Endothelial cell of umbilical vein (primary cell): Measurements from ENCODE around the gene CD164L2. TPM values are rescaled to one million over a fixed set of nuclear protein-coding genes. Genes with fewer than 3 reads are reported as not detected.

Experiments used
- BruUV-seq: library from RNA; stranded (reverse); fragments of 400-500 nt; replicated peaks from 2 replicates; lab custom pipeline; 2021; lab: Mats Ljungman, UMichigan
- CTCF ChIA-PET: fragments of 300-600, 350-600 bp; sonication (Branson Sonifier 250); formaldehyde crosslinking; loops from one replicate; lab custom pipeline; 2021; ENCODE audit warnings: antibody characterized with exemption, inconsistent platforms; lab: Charles Lee
- POLR2A ChIA-PET: fragments of 300-600, 350-600 bp; sonication (Branson Sonifier 250); formaldehyde crosslinking; loops from one replicate; lab custom pipeline; 2021; ENCODE audit warnings: antibody characterized with exemption, inconsistent platforms; lab: Charles Lee
- DNase-seq: peaks from one replicate; pipeline ENCODE4 v3.0.0-alpha.2; 2011; ENCODE audit warnings: low read depth, low spot score
- FAIRE-seq: peaks from 2 replicates; lab custom pipeline; 2011; peaks lifted over from hg19 to GRCh38; lab: Jason Lieb, UNC
- H2AFZ ChIP-seq: 2 replicates; pipeline ENCODE4 v1.6.0; 2012; ENCODE audit warnings: low read depth, low read length, control low read depth, inconsistent platforms
- H3K27ac ChIP-seq: 2 replicates; pipeline ENCODE4 v1.5.1; 2011; ENCODE audit warnings: low read depth, mild to moderate bottlenecking, control low read depth, low read length, moderate library complexity; ENCODE audit not compliant: insufficient read depth
- H3K27me3 ChIP-seq, 2 experiments: 2 replicates each; pipeline versions ENCODE4 v1.6.0 to v1.6.1; 2011; ENCODE audit warnings: low read length in 2 of 2, mixed read lengths in 1 of 2; ENCODE audit not compliant: control insufficient read depth in 2 of 2, insufficient read depth in 2 of 2
- H3K36me3 ChIP-seq, 2 experiments: 2 replicates in 1 of 2; 3 replicates in 1 of 2; pipeline ENCODE4 v1.5.1; 2011; ENCODE audit warnings: low read length in 2 of 2, mild to moderate bottlenecking in 1 of 2, moderate library complexity in 1 of 2; ENCODE audit not compliant: control insufficient read depth in 2 of 2, insufficient read depth in 2 of 2; ENCODE audit errors: extremely low read depth in 1 of 2
- H3K4me1 ChIP-seq: 3 replicates; pipeline ENCODE4 v1.5.1; 2011; ENCODE audit warnings: mild to moderate bottlenecking, low read length; ENCODE audit not compliant: control insufficient read depth, insufficient read depth; ENCODE audit errors: extremely low read depth
- H3K4me2 ChIP-seq: 2 replicates; pipeline ENCODE4 v1.6.1; 2011; ENCODE audit warnings: low read length, control low read depth, mixed read lengths; ENCODE audit not compliant: insufficient read depth
- H3K4me3 ChIP-seq, 3 experiments: fragments of 200-600 bp in 1 of 3; sonication (generic), shearing (Covaris generic) in 1 of 3; replicated peaks in 1 of 3; 2 replicates each; pipeline ENCODE4 v1.5.1; 2011 to 2016; ENCODE audit warnings: control low read depth in 3 of 3, low read length in 3 of 3, mild to moderate bottlenecking in 2 of 3, inconsistent platforms in 1 of 3, low read depth in 1 of 3, moderate library complexity in 1 of 3; ENCODE audit not compliant: insufficient read depth in 1 of 3
- H3K79me2 ChIP-seq: 2 replicates; pipeline ENCODE4 v1.6.0; 2012; ENCODE audit warnings: low read length, inconsistent platforms; ENCODE audit not compliant: control insufficient read depth, insufficient read depth
- H3K9ac ChIP-seq: replicated peaks from 2 replicates; pipeline ENCODE3; 2011; ENCODE audit warnings: low read length, control low read depth; ENCODE audit not compliant: insufficient read depth; ENCODE audit errors: extremely low read depth
- H3K9me1 ChIP-seq: replicated peaks from 3 replicates; pipeline ENCODE4 v1.6.0; 2011; ENCODE audit warnings: mild to moderate bottlenecking, low read length; ENCODE audit not compliant: control insufficient read depth, insufficient read depth; ENCODE audit errors: extremely low read depth
- H3K9me3 ChIP-seq: replicated peaks from 2 replicates; pipeline ENCODE4 v1.5.1; 2012; ENCODE audit warnings: low read length, inconsistent platforms; ENCODE audit not compliant: control insufficient read depth, insufficient read depth
- H4K20me1 ChIP-seq: replicated peaks from 2 replicates; pipeline ENCODE3; 2011; ENCODE audit warnings: mild to moderate bottlenecking, low read length; ENCODE audit not compliant: control insufficient read depth, insufficient read depth; ENCODE audit errors: extremely low read depth
- EZH2 ChIP-seq: IDR thresholded peaks from 2 replicates; pipeline ENCODE4 v1.6.1; 2012; ENCODE audit warnings: borderline replicate concordance, low read depth, mild to moderate bottlenecking, moderate library complexity, low read length, inconsistent platforms; ENCODE audit not compliant: severe bottlenecking
- FOS ChIP-seq: IDR thresholded peaks from 2 replicates; pipeline ENCODE4 v1.6.1; 2011; ENCODE audit warnings: mild to moderate bottlenecking, low read length, moderate library complexity, borderline replicate concordance; ENCODE audit not compliant: insufficient read depth
- GATA2 ChIP-seq: IDR thresholded peaks from 2 replicates; pipeline ENCODE4 v1.7.0; 2011; ENCODE audit warnings: low read depth, mild to moderate bottlenecking, moderate library complexity, mixed read lengths, low read length; ENCODE audit not compliant: insufficient read length, insufficient read depth
- JUN ChIP-seq: IDR thresholded peaks from 2 replicates; pipeline ENCODE4 v1.6.1; 2011; ENCODE audit warnings: borderline replicate concordance, low read depth; ENCODE audit not compliant: insufficient read length, insufficient read depth
- MYC ChIP-seq: IDR thresholded peaks from one replicate; pipeline ENCODE4 v1.6.1; 2011; ENCODE audit warnings: mild to moderate bottlenecking, low read depth, low read length
- POLR2A ChIP-seq: IDR thresholded peaks from 2 replicates; pipeline ENCODE4 v1.6.1; 2012; ENCODE audit warnings: low read depth, mild to moderate bottlenecking, control low read depth, low read length
- POLR2AphosphoS5 ChIP-seq: IDR thresholded peaks from 2 replicates; pipeline ENCODE4 v1.6.1; 2012; ENCODE audit warnings: low read depth, mild to moderate bottlenecking, control low read depth, low read length, moderate library complexity; ENCODE audit not compliant: insufficient read depth
- dilution Hi-C: fragments of 300-500 bp; cut with MboI; formaldehyde crosslinking; loops from one replicate; pipeline ENCODE4 v1.15.0; 2019; ENCODE audit warnings: low sequenced_read_pairs; ENCODE audit not compliant: extremely low pct_ligation_motif_present
- intact Hi-C: fragments of 100-400 bp; cut with micrococcal nuclease; formaldehyde crosslinking; loops from one replicate; pipeline ENCODE4 v1.10.0; 2022
- polyA plus RNA-seq, 4 experiments: library from polyadenylated mRNA; depleted of rRNA in 3 of 4; stranded (reverse) in 3 of 4; unstranded in 1 of 4; fragments of >200 nt; gene quantifications; 2 replicates each; pipeline versions ENCODE4 v1.2.1 to v1.2.3, GENCODE V29; 2011 to 2012; ENCODE audit warnings: missing spikeins in 1 of 4
- total RNA-seq: library from RNA; stranded (reverse); gene quantifications from 2 replicates; pipeline ENCODE4 v1.2.3, GENCODE V29; 2021
- TF ChIP-seq, protein P1 (sequence below): IDR thresholded peaks from 2 replicates; pipeline ENCODE4 v1.6.1; 2011; ENCODE audit not compliant: insufficient read depth, insufficient read length
- TF ChIP-seq, protein P2 (sequence below), 2 donors: IDR thresholded peaks; 1 replicate in 1 of 2; 2 replicates in 1 of 2; pipeline ENCODE4 v1.5.1; 2011; ENCODE audit warnings: low read length in 2 of 2, mild to moderate bottlenecking in 2 of 2, moderate library complexity in 2 of 2, control low read depth in 1 of 2, inconsistent platforms in 1 of 2, low read depth in 1 of 2; ENCODE audit not compliant: insufficient read depth in 1 of 2; ENCODE audit errors: extremely low read depth in 1 of 2

The CD164L2 gene
- total and polyA plus RNA-seq, 2 donors (not counting 3 experiments of a cell fraction or from before 2014, with no cell fraction given): not detected

DNA sequence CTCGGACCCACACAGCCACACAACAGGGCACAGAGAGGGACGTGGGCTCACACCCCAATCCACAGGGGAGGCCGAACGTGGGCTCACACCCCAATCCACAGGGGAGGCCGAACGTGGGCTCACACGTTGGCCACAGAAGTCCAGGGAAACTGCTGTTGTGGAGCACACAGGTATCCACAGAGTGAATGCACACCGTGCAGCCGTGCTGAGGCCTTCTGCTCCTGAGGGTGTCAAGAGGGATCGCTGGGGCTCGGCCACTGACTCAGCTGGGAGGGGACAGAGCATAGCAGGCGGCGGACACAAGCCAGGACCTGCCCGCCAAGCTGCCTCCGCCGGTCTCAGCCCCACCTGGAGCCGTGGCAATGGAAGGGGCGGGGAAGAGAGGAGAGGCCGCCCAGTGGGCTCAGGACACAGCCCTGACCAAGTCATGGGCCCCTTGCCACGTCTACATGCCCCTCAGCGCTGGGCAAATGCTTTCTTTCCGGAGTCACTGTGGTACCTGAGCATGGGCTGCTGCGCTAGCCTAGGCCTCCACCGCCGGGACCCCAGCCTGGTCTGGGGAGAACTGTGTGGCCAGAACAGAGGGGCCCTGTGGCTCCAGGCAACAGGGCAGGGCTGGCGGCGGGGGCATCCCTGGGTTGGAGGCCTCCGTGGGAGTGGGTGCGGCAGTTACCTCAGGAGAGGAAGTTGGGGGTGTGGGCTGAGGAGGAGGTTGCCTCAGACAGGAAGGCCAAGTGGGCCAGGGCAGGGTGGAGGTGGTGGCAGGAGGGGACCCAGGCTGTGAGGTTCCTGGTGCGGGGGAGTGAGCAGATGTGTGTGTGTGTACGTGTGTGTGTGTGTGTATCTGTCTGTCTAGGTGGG lies 40.1 kb downstream of the CD164L2 start:
- H3K9ac ChIP-seq: no peak overlapping the region
- no TSS peak for BruUV-seq
- FAIRE-seq (no peak), DNase-seq (no peak)
- intact Hi-C loops (no loop called here), dilution Hi-C loops (no loop called here)
- no peak overlapping the region for H2AFZ ChIP-seq
- no peaks in the 10 kb centered on the region for H3K9me1 ChIP-seq
- no peaks in the 10 kb centered on the region for H3K36me3 ChIP-seq
- no peak overlapping the region for H3K27ac ChIP-seq
- ChIA-PET CTCF (interaction anchor here (1.3 kb wide), 1 partner anchor 10 kb away, joined by 5 read pairs; no protein-coding TSS in a partner anchor), POLR2A (no interaction called here)
- H3K27me3 ChIP-seq: no peaks in the 10 kb centered on the region
- no peaks in the 10 kb centered on the region for H3K4me1 ChIP-seq
- no peak overlapping the region for H3K4me3 ChIP-seq
- no peaks in the 10 kb centered on the region for H4K20me1 ChIP-seq
- TF ChIP-seq JUN: no peak
- TF ChIP-seq, protein P1, sequence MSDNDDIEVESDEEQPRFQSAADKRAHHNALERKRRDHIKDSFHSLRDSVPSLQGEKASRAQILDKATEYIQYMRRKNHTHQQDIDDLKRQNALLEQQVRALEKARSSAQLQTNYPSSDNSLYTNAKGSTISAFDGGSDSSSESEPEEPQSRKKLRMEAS: no peak
- TF ChIP-seq MYC: no peak
- no peak for TF ChIP-seq EZH2
- no peak for TF ChIP-seq POLR2A
- H3K9me3 ChIP-seq: no peaks in the 10 kb centered on the region
- no peaks in the 10 kb centered on the region for H3K79me2 ChIP-seq
- H3K4me2 ChIP-seq: no peak overlapping the region

DNA sequence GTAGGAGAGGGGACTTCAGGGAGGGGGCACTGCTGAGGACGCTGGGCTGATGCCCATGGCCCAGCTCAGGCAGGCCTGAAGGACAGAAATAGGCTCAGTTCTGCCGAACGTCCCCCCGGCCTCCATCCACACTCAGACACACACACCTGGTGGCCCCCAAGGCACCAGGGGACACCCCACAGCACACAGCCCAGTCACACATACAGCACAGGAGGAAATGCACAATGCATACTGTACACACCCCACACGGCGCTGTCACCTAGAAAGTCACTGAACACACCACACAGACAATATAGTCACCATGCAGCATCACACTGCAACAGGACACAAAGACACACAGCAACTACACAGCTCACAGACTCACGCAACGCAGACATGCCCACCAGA lies 40.7 kb downstream of the CD164L2 start:
- Histone ChIP-seq H3K4me2 (no peak overlapping the region), H3K79me2 (no peaks in the 10 kb centered on the region), H4K20me1 (no peaks in the 10 kb centered on the region), H3K36me3 (no peaks in the 10 kb centered on the region), H2AFZ (no peak overlapping the region), H3K9me1 (no peaks in the 10 kb centered on the region), H3K9ac (no peak overlapping the region), H3K27me3 (no peaks in the 10 kb centered on the region), H3K27ac (no peak overlapping the region), H3K4me1 (no peaks in the 10 kb centered on the region), H3K4me3 (no peak overlapping the region), H3K9me3 (no peaks in the 10 kb centered on the region)
- no TSS peak for BruUV-seq
- ChIA-PET CTCF (interaction anchor here (0.9 to 2.4 kb wide), 3 partner anchors 10 to 45 kb away, joined by 3 to 13 read pairs (median 3); no protein-coding TSS in a partner anchor), POLR2A (no interaction called here)
- intact Hi-C loops: no loop called here
- dilution Hi-C loops: no loop called here
- TF ChIP-seq POLR2A (no peak), FOS (no peak), GATA2 (no peak), POLR2AphosphoS5 (no peak), EZH2 (no peak), JUN (no peak), MYC (no peak)
- TF ChIP-seq, protein P1: no peak
- TF ChIP-seq, protein P2, sequence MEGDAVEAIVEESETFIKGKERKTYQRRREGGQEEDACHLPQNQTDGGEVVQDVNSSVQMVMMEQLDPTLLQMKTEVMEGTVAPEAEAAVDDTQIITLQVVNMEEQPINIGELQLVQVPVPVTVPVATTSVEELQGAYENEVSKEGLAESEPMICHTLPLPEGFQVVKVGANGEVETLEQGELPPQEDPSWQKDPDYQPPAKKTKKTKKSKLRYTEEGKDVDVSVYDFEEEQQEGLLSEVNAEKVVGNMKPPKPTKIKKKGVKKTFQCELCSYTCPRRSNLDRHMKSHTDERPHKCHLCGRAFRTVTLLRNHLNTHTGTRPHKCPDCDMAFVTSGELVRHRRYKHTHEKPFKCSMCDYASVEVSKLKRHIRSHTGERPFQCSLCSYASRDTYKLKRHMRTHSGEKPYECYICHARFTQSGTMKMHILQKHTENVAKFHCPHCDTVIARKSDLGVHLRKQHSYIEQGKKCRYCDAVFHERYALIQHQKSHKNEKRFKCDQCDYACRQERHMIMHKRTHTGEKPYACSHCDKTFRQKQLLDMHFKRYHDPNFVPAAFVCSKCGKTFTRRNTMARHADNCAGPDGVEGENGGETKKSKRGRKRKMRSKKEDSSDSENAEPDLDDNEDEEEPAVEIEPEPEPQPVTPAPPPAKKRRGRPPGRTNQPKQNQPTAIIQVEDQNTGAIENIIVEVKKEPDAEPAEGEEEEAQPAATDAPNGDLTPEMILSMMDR (IDR thresholded peaks at IDR 0.05; ENCODE audit: extremely low read depth in 1 of 2, insufficient read depth in 1 of 2, low read depth in 1 of 2, low read length in 2 of 2): no peak
- DNase-seq (no peak), FAIRE-seq (no peak)
